H7 (cell line): Measurements from ENCODE around the gene ARHGEF3. TPM values are rescaled to one million over a fixed set of nuclear protein-coding genes. Genes with fewer than 3 reads are reported as not detected.
A peak's percentile ranks its signal among the peaks of the same experiment; 100 is the strongest.

Experiments
- DNase-seq: peaks from one replicate; pipeline ENCODE4 v3.0.0; 2012
- H3K27me3 ChIP-seq: 2 replicates; pipeline ENCODE4 v1.6.0; 2011; ENCODE audit warnings: mild to moderate bottlenecking, low read length; ENCODE audit not compliant: control insufficient read depth, insufficient read depth
- H3K36me3 ChIP-seq: replicated peaks from 2 replicates; pipeline ENCODE4 v1.5.1; 2011; ENCODE audit warnings: low read length; ENCODE audit not compliant: control insufficient read depth, insufficient read depth
- H3K4me3 ChIP-seq: 2 replicates; pipeline ENCODE4 v1.5.1; 2011; ENCODE audit warnings: low read depth, mild to moderate bottlenecking, control low read depth, low read length, moderate library complexity; ENCODE audit not compliant: insufficient read depth
- total RNA-seq: library from RNA; depleted of rRNA; stranded (reverse); fragments of >200 nt; shearing (Covaris generic); gene quantifications from 2 replicates; pipeline ENCODE4 v1.2.3, GENCODE V29; 2014

Gene ARHGEF3
- total RNA-seq, 1 experiment from 2014 or later = 3.6 TPM

GRCh38 chr3:56812754-56813652 is 11.3 kb upstream of the ARHGEF3 start:
- Histone ChIP-seq H3K4me3 (no peak overlapping the region), H3K27me3 (no peaks in the 10 kb centered on the region), H3K36me3 (no peaks in the 10 kb centered on the region)
- no peak for DNase-seq

GRCh38 chr3:56811546-56812202 is 9.9 kb upstream of the ARHGEF3 start:
- Histone ChIP-seq H3K4me3 (no peak overlapping the region), H3K36me3 (no peaks in the 10 kb centered on the region), H3K27me3 (no peaks in the 10 kb centered on the region)
- DNase-seq = no peak

- Histone ChIP-seq H3K36me3 (no peaks in the 10 kb centered on the region), H3K27me3 (no peaks in the 10 kb centered on the region), H3K4me3 (no peak overlapping the region)
- no peak for DNase-seq
Observed at GRCh38 chr3:56810577-56811545, 9.1 kb upstream of the ARHGEF3 start.

GRCh38 chr3:56806407-56806806 is 4.7 kb upstream of the ARHGEF3 start:
- H3K27me3 ChIP-seq = peaks cover 2% of the 10 kb centered on the region
- H3K36me3 ChIP-seq = no peaks in the 10 kb centered on the region
- H3K4me3 ChIP-seq = no peak overlapping the region
- DNase-seq = no peak

GRCh38 chr3:56802790-56803189 is 1.0 kb upstream of the ARHGEF3 start:
- no peak for DNase-seq
- Histone ChIP-seq H3K36me3 (no peaks in the 10 kb centered on the region), H3K4me3 (no peak overlapping the region), H3K27me3 (peaks cover 11% of the 10 kb centered on the region)

GRCh38 chr3:56802378-56802745 is 613 bp upstream of the ARHGEF3 start:
- DNase-seq = no peak
- no peaks in the 10 kb centered on the region for H3K36me3 ChIP-seq

GRCh38 chr3:56800832-56801661 is 702 bp downstream of the ARHGEF3 start:
- peak; percentile 28 for DNase-seq
- Histone ChIP-seq H3K36me3 (no peaks in the 10 kb centered on the region), H3K4me3 (peak overlapping the region; percentile 68), H3K27me3 (peaks cover 11% of the 10 kb centered on the region)

More at GRCh38 chr3:56802378-56802745, 613 bp upstream of the ARHGEF3 start:
- Histone ChIP-seq H3K27me3 (peaks cover 11% of the 10 kb centered on the region), H3K4me3 (peak overlapping the region; percentile 68)

GRCh38 chr3:56800130-56800831 is 1.5 kb downstream of the ARHGEF3 start:
- no peak for DNase-seq
- Histone ChIP-seq H3K36me3 (no peaks in the 10 kb centered on the region), H3K4me3 (no peak overlapping the region), H3K27me3 (peaks cover 11% of the 10 kb centered on the region)

GRCh38 chr3:56799251-56799882 is 2.4 kb downstream of the ARHGEF3 start:
- Histone ChIP-seq H3K4me3 (no peak overlapping the region), H3K36me3 (no peaks in the 10 kb centered on the region), H3K27me3 (peaks cover 11% of the 10 kb centered on the region)
- DNase-seq = peak; percentile 52

GRCh38 chr3:56796996-56797395 is 4.8 kb downstream of the ARHGEF3 start:
- no peak overlapping the region for H3K4me3 ChIP-seq
- DNase-seq = no peak
- peaks cover 11% of the 10 kb centered on the region for H3K27me3 ChIP-seq
- H3K36me3 ChIP-seq = no peaks in the 10 kb centered on the region

GRCh38 chr3:56796202-56796601 is 5.5 kb downstream of the ARHGEF3 start:
- H3K36me3 ChIP-seq = no peaks in the 10 kb centered on the region
- H3K27me3 ChIP-seq = peaks cover 7% of the 10 kb centered on the region
- no peak overlapping the region for H3K4me3 ChIP-seq
- DNase-seq = no peak

GRCh38 chr3:56795829-56796185 is 5.9 kb downstream of the ARHGEF3 start:
- DNase-seq = no peak
- Histone ChIP-seq H3K4me3 (no peak overlapping the region), H3K36me3 (no peaks in the 10 kb centered on the region), H3K27me3 (peaks cover 5% of the 10 kb centered on the region; the same call in 1 of the 2 replicates)
